HG02571 (cell line): ENCODE measurements around the gene CMC2.

Experiments used
- ATAC-seq: cut with Tn5 transposase; IDR thresholded peaks from one replicate; pipeline ENCODE4 v1.9.1; 2021; ENCODE audit warnings: mild to moderate bottlenecking, moderate library complexity; ENCODE audit not compliant: unreplicated experiment

CMC2 gene

DNA sequence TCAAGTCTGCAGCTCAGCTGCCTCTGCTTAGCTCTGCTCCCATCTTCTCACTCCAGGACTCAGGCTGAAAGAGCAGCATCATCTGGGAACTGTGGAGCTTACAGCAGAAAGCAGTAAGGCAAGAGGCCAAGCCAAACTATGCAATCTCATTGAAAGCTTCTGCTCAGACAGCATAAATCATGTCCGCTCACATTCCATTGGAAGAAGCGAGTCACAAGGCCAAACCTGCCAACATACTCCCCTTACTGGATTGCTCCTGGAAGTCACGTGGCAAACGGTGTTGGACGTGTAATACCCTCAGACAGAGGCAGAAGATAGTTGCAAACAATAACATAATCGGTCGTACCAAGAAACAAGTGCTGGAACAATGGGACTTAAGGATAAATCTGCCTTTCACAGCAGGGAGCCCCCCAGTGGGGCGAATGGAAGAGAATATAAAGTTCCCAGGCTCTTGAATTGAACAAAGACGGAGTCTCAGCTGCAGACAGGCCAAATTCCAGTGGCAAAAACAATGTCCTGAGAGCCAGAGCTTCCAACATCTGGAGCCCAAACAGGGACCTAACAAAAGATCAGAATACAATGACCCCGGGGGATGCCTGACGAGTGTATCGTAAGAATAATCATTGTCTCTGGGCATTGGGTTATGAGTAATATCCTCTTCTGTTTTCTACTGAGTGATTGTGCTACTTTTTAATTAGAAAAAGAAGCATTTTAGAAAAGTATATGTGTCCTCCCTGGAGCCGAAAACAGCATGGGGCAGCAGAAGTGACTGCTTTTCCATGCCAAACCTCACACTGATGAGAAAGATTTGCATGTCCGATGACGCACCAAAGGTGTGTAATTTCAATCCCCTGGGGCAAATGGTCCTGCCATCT, 68.4 kb downstream of the CMC2 start:
- ATAC-seq, result no peak

DNA sequence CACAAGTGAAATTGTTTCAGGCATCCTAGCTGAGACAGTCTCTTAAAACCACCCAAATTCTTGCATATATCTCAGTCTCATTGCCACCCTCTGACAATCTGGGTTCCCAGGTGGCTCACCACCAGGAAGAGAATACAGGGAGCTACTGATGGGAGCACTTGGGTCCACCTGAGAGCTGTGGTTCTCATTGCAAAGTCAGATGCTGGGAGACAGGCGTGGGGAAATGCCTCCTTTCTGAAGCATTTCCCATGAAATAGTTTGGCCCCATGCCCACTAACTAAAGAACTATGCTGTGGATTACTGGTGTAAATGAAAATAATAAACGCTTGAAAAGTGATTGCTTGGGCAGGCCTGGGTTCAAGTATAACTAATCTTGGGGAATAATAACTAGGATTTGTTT, 70.3 kb downstream of the CMC2 start:
- no peak for ATAC-seq

DNA sequence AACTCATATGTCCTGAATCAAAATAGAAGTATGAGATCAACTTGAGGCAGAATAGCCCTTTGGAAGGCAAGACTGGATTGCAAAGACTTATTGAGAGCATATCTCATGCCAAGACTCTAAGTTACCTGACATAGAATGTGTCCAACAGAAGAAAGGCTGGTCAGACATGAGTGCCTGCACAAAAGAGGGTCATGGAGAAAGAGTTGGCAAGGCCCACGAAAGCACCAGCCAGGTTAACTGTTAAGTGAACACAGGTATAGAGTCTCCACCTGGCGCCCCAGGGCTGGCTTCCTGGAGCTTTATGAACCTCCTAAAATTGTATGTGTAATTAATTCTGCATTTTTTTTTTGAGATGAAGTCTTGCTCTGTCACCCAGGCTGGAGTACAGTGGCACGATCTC, 71.0 kb downstream of the CMC2 start:
- ATAC-seq, result no peak

DNA sequence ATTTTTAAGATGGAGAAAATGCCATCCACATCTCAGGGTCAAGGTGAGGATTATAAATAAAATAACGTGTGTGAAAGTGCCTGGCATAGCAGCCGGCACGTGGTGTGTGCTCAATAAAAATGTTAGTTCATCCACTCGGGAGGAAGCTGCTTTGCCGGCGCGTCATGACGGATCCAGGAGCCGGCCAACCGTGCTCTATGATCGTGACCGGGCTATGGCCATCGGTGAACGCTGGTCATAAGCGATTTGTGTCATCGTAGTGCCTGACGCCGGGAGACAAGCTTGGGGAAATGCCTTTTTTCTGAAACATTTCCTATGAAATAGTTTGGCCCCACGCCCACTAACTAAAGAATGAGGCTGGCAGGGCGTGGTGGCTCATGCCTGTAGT, 74.0 kb downstream of the CMC2 start:
- ATAC-seq, result no peak

DNA sequence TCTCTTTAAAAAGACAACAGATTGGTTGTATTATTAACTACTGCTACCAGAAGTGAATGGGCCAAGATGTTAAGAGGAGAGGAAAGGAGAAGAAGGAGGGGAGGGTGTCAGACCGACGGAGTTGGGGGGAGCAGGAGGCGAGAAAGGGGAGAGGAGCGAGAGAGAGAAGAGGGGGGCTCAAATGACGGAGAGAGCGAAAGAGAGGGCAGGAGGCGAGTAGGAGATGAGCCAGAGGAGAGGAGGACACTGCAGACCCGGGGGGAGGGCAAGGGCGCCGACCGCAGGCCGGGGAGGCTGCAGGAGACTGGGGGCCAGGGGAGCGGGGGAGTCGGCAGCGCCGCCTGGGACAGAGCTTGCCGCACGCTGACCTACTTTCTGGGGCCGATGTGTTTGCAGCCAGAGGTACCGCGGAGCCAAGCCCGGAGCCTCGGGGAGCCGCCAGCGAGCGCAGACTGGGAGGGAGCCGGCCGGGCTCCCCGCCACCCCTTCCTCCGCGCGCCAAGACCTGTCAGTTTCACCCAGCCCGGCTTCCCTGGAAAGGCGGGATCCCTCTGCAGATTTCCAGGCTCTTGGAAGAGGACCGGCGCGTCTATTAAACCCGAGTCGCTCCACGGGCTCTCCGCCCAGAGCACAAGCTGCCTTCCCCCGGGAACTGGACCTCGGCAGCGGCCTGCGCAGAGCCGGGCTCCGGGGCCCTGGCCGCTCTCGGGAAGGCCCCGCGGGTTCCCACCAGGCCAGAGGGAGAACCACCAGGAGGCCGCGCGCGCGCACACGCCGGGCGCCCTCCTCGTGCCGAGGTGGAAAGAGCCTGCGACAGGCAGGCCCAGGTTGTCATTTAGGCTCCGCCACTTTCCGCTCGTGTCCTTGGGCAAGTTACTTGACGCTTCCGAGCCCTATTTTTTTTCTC, 74.6 kb downstream of the CMC2 start:
- ATAC-seq, result no peak

DNA sequence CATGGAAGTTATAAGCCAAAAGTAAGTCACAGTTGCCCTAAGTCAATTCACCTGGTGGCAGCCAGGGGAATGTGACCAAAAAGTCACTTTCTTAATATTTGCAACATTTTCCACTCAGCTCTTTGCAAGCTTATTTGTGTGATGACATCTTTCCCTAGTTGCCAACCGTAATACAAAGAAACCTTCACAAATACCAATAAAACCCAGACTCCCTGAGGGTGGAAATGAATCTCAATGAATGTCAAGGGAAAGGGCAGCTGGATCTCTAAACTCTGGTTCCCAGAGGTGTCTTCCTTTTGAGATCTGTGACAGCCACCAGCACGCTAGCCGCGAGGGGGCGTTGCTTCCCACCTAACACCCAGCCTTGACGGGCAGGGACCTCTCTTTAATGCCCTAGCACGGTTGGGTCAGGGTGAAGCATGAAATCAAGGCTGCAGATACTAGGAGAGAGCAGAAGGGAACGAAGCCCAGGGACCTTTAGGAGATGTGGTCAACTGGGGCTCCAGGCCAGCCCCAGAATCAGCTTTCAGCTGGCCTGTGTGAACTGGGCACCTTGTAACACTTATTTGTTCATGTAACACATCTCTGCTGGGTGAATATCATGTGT, 82.2 kb downstream of the CMC2 start:
- ATAC-seq, result no peak

DNA sequence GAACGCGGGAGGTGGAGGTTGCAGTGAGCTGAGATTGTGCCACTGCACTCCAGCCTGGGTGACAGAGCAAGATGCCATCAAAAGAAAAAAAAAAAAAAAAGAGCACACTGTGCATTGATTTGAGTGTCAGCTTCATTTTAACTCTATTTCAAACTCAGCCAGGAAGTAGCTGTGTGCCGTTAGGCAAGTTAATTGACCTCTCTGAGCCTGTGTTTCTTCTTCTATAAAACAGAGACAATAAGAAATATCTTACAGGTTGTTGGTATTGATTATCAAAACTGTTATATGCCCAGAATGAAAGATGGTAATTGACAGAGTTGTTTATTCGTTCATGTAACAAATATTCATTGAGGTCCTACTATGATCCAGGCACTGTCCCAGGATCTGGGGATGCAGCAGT, 83.3 kb downstream of the CMC2 start:
- no peak for ATAC-seq
